Measurements from ENCODE around the gene SPAG5. TPM values are rescaled to one million over a fixed set of nuclear protein-coding genes. Genes with fewer than 3 reads are reported as not detected.

The SPAG5 gene
- total and polyA plus RNA-seq, 9 of the 15 experiments (the other 6 are each of a cell fraction or from before 2014, with no cell fraction given) = 94.4 to 286 (median 151) TPM

DNA sequence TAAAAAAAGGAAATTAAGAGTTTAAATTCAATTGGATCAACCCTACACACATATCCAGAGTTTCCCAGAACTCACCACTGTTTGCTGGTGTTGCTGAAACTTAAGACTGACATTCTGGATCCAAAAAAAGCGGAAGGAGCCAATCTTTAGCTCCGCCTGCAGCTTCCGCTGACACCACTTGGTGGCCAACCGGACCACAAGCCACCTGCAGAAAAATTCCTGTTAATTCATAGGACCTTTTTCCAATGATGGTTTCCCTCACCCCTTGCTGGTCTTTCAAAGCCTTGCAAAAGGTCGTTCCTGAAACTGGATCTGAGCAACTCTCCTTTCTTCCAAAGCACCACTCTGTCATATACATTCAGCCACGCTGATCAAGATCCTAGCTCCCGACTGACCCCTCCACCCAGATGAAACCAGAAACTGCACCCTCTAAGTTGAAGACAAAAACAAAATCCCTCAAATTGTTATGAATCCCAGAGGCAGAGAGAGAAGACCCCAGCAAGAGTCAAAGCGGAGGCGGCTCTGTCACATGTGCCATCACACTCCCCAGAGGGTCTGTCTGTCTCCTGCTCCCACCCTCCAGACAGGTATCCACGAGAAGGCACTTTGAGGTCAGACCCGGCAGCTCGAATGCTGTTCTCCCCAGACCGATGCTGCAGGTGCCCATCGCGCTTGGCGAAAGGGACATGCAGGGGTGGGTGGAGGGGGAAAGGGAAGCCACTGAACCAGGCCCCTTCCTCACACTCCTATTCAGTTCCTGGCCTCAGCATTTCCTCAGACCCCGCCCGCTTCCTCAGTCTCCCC, 45.4 kb upstream of the SPAG5 start (continued):
- TF ChIP-seq POU5F1 (IDR thresholded peaks at IDR 0.05; ENCODE audit: borderline replicate concordance, low read depth, low read length, partially characterized antibody) (no peak), POLR3A (IDR thresholded peaks at IDR 0.05; ENCODE audit: borderline replicate concordance, extremely low read depth, insufficient read depth, insufficient read length) (no peak), EGR1 (conservative IDR thresholded peaks at IDR 0.05) (no peak), CREBBP (IDR thresholded peaks at IDR 0.05; ENCODE audit: low read depth, low read length) (no peak), ZNF780A (CRISPR knock-in tag; IDR thresholded peaks at IDR 0.05) (no peak), ZBTB1 (CRISPR knock-in tag; IDR thresholded peaks at IDR 0.05; ENCODE audit: borderline replicate concordance, low read depth) (no peak), SMAD2 (IDR thresholded peaks at IDR 0.05; ENCODE audit: low read depth, low read length) (no peak), ZNF584 (CRISPR knock-in tag; IDR thresholded peaks at IDR 0.05; ENCODE audit: low read depth) (no peak), RCOR1 (IDR thresholded peaks at IDR 0.05; ENCODE audit: borderline replicate concordance in 1 of 2, low read depth in 2 of 2, low read length in 2 of 2) (peak in 1 of 2 experiments; percentile 51; a peak in 2 of 4 replicates), SP2 (IDR thresholded peaks at IDR 0.05; ENCODE audit: extremely low read depth, low read depth, low read length, poor library complexity, severe bottlenecking) (no peak), KLF6 (CRISPR knock-in tag; IDR thresholded peaks at IDR 0.05; ENCODE audit: borderline replicate concordance) (no peak), TBL1XR1 (IDR thresholded peaks at IDR 0.05; ENCODE audit: low read length in 2 of 2) (no peak), MEF2A (IDR thresholded peaks at IDR 0.05; ENCODE audit: control insufficient read depth, low read depth, low read length) (0 out of 2 replicates have a peak, but pooled peaks have one; percentile 20)
- TF ChIP-seq, protein P1, sequence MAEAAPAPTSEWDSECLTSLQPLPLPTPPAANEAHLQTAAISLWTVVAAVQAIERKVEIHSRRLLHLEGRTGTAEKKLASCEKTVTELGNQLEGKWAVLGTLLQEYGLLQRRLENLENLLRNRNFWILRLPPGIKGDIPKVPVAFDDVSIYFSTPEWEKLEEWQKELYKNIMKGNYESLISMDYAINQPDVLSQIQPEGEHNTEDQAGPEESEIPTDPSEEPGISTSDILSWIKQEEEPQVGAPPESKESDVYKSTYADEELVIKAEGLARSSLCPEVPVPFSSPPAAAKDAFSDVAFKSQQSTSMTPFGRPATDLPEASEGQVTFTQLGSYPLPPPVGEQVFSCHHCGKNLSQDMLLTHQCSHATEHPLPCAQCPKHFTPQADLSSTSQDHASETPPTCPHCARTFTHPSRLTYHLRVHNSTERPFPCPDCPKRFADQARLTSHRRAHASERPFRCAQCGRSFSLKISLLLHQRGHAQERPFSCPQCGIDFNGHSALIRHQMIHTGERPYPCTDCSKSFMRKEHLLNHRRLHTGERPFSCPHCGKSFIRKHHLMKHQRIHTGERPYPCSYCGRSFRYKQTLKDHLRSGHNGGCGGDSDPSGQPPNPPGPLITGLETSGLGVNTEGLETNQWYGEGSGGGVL (CRISPR knock-in tag; IDR thresholded peaks at IDR 0.05) = no peak
- TF ChIP-seq, protein P2, sequence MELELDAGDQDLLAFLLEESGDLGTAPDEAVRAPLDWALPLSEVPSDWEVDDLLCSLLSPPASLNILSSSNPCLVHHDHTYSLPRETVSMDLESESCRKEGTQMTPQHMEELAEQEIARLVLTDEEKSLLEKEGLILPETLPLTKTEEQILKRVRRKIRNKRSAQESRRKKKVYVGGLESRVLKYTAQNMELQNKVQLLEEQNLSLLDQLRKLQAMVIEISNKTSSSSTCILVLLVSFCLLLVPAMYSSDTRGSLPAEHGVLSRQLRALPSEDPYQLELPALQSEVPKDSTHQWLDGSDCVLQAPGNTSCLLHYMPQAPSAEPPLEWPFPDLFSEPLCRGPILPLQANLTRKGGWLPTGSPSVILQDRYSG (tag; conservative IDR thresholded peaks at IDR 0.05; ENCODE audit: low read depth) = no peak
- TF ChIP-seq, protein P3, sequence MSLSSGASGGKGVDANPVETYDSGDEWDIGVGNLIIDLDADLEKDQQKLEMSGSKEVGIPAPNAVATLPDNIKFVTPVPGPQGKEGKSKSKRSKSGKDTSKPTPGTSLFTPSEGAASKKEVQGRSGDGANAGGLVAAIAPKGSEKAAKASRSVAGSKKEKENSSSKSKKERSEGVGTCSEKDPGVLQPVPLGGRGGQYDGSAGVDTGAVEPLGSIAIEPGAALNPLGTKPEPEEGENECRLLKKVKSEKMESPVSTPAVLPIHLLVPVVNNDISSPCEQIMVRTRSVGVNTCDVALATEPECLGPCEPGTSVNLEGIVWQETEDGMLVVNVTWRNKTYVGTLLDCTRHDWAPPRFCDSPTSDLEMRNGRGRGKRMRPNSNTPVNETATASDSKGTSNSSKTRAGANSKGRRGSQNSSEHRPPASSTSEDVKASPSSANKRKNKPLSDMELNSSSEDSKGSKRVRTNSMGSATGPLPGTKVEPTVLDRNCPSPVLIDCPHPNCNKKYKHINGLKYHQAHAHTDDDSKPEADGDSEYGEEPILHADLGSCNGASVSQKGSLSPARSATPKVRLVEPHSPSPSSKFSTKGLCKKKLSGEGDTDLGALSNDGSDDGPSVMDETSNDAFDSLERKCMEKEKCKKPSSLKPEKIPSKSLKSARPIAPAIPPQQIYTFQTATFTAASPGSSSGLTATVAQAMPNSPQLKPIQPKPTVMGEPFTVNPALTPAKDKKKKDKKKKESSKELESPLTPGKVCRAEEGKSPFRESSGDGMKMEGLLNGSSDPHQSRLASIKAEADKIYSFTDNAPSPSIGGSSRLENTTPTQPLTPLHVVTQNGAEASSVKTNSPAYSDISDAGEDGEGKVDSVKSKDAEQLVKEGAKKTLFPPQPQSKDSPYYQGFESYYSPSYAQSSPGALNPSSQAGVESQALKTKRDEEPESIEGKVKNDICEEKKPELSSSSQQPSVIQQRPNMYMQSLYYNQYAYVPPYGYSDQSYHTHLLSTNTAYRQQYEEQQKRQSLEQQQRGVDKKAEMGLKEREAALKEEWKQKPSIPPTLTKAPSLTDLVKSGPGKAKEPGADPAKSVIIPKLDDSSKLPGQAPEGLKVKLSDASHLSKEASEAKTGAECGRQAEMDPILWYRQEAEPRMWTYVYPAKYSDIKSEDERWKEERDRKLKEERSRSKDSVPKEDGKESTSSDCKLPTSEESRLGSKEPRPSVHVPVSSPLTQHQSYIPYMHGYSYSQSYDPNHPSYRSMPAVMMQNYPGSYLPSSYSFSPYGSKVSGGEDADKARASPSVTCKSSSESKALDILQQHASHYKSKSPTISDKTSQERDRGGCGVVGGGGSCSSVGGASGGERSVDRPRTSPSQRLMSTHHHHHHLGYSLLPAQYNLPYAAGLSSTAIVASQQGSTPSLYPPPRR (CRISPR knock-in tag; IDR thresholded peaks at IDR 0.05; ENCODE audit: borderline replicate concordance) = no peak
- TF ChIP-seq, protein P4, sequence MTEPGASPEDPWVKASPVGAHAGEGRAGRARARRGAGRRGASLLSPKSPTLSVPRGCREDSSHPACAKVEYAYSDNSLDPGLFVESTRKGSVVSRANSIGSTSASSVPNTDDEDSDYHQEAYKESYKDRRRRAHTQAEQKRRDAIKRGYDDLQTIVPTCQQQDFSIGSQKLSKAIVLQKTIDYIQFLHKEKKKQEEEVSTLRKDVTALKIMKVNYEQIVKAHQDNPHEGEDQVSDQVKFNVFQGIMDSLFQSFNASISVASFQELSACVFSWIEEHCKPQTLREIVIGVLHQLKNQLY (CRISPR knock-in tag; conservative IDR thresholded peaks at IDR 0.05) = no peak

All from K562 (cell line).